Mucosa of stomach (tissue), 1 donor: Measurements from ENCODE around the gene SUPV3L1.
"Not testable (repeated sequence)": the region's sequence is repeated elsewhere in the genome, so short reads cannot be mapped to it uniquely, and the experiment has no call there.

ENCODE experiments used
- H3K27me3 ChIP-seq: one replicate; pipeline ENCODE4 v1.7.0; 2013; ENCODE audit warnings: mild to moderate bottlenecking, low read length; ENCODE audit not compliant: control insufficient read depth, insufficient read depth
- H3K36me3 ChIP-seq: one replicate; pipeline ENCODE4 v1.7.0; 2013; ENCODE audit warnings: low read length; ENCODE audit not compliant: control insufficient read depth, insufficient read depth
- H3K4me1 ChIP-seq: one replicate; pipeline ENCODE4 v1.7.0; 2013; ENCODE audit warnings: mild to moderate bottlenecking, low read length; ENCODE audit not compliant: control insufficient read depth, insufficient read depth
- H3K4me3 ChIP-seq: one replicate; pipeline ENCODE4 v1.7.0; 2013; ENCODE audit warnings: low read length
- H3K9ac ChIP-seq: one replicate; pipeline ENCODE4 v1.7.0; 2013; ENCODE audit warnings: mild to moderate bottlenecking, low read length, moderate library complexity
- H3K9me3 ChIP-seq: one replicate; pipeline ENCODE4 v1.7.0; 2013; ENCODE audit warnings: mild to moderate bottlenecking, low read length, moderate library complexity; ENCODE audit not compliant: control insufficient read depth
- donor health status: Pancreatic carcinoma.

SUPV3L1 gene

GRCh38 chr10:69239816-69240434 is 59.9 kb downstream of the SUPV3L1 start:
- H3K36me3 ChIP-seq = no peaks in the 10 kb centered on the region
- no peaks in the 10 kb centered on the region for H3K9me3 ChIP-seq
- no peak overlapping the region for H3K4me3 ChIP-seq
- no peaks in the 10 kb centered on the region for H3K27me3 ChIP-seq
- no peak overlapping the region for H3K9ac ChIP-seq
- no peaks in the 10 kb centered on the region for H3K4me1 ChIP-seq

GRCh38 chr10:69240455-69240854 is 60.4 kb downstream of the SUPV3L1 start:
- H3K9me3 ChIP-seq = no peaks in the 10 kb centered on the region
- H3K4me1 ChIP-seq = no peaks in the 10 kb centered on the region
- no peaks in the 10 kb centered on the region for H3K27me3 ChIP-seq
- H3K4me3 ChIP-seq = no peak overlapping the region
- no peak overlapping the region for H3K9ac ChIP-seq
- H3K36me3 ChIP-seq = no peaks in the 10 kb centered on the region

DNA sequence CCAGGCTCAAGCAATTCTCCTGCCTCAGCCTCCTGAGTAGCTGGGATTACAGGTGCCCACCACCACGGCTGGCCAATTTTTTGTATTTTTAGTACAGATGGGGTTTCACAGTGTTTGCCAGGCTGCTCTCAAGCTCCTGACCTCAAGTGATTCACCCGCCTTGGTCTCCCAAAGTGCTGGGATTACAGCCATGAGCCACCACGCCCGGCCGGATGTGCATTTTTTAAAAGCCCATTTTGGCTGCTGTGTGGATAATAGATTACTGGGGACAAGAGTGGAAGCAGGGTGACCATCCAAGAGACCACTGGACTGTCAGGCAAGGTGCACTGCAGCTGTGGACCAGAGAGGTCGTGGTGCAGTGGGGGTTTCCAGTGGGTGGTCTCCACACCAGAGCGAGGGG is 61.5 kb downstream of the SUPV3L1 start:
- Histone ChIP-seq H3K36me3 (no peaks in the 10 kb centered on the region), H3K9me3 (no peaks in the 10 kb centered on the region), H3K27me3 (no peaks in the 10 kb centered on the region), H3K4me1 (no peaks in the 10 kb centered on the region), H3K4me3 (no peak overlapping the region), H3K9ac (no peak overlapping the region)

DNA sequence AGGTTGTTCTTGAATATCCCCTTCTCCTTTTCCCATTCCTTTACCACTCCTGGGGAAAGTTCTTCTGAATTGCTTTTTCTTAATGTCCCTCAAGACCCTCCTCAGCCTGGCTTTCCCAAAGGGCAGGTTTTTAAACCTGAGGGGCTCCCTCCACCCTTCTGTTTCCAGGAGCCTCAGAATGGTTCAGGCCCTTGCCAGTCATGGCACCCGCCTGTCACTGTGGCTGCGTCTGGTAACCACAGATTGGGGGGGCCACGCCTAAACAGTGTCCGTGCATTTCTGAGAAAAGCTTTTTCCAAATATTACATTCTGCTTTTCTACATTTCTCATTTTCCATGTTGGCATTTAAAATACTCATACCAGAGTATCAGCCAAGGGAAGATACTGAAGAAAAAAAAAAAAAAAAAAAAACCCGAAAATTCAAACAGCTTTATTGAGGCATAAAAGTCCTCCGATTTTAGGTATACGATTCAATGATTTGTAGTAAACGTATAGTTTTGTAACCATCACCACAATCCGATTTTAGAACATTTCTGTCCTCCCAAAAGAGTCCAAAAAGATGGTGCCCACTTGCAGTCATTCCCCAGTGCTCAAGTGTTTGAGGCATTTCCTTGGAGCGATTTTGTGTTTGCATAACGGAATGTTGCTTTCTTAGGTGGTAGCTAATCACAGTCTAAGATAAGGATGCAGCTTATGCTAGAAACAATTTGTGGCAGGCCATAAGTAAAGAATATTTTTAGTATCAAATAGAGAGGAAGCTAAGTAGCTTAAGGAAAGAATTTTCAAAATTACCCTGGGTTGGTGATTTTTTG is 62.2 kb downstream of the SUPV3L1 start:
- no peaks in the 10 kb centered on the region for H3K9me3 ChIP-seq
- no peak overlapping the region for H3K4me3 ChIP-seq
- H3K36me3 ChIP-seq = no peaks in the 10 kb centered on the region
- H3K27me3 ChIP-seq = no peaks in the 10 kb centered on the region
- H3K4me1 ChIP-seq = no peaks in the 10 kb centered on the region
- H3K9ac ChIP-seq = no peak overlapping the region

DNA sequence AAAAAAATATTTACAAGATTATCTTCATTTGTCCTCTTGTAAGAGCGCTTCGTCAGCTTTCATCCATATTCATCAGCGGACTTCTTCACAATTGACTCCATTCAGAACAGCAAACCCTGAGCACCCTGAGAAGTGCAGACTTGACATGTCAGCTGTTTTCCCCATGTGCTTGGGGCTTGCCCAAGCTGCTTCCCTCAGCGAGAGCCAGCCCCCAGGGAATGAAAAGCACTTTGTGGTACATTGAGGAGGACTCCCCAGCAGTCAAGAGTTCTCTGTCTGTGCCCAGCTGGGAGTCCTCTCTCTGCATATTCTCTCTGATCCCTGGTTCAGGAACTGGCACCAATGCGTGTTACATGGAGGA is 62.8 kb downstream of the SUPV3L1 start:
- H3K36me3 ChIP-seq = no peaks in the 10 kb centered on the region
- no peak overlapping the region for H3K9ac ChIP-seq
- H3K4me1 ChIP-seq = no peaks in the 10 kb centered on the region
- no peaks in the 10 kb centered on the region for H3K9me3 ChIP-seq
- H3K4me3 ChIP-seq = no peak overlapping the region
- H3K27me3 ChIP-seq = no peaks in the 10 kb centered on the region

- Histone ChIP-seq H3K4me3 (no peak overlapping the region), H3K9ac (no peak overlapping the region), H3K9me3 (no peaks in the 10 kb centered on the region), H3K4me1 (no peaks in the 10 kb centered on the region), H3K27me3 (no peaks in the 10 kb centered on the region), H3K36me3 (no peaks in the 10 kb centered on the region)
These were observed 63.8 kb downstream of the SUPV3L1 start for GRCh38 chr10:69243817-69244216.

DNA sequence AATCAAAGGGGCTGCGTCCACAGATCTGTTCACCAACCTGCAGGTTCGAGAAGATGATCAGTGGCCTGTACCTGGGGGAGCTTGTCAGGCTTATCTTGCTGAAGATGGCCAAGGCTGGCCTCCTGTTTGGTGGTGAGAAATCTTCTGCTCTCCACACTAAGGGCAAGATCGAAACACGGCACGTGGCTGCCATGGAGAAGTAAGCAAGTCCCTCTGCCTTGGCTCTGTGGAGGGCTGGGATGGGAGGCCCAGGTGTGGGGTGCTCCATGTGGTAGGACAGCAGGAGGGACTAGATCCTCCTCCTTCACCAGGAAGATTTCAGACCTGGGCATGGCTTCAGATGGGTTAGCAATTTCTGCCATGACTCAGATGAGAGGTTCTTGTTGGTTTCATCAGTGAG is 66.0 kb downstream of the SUPV3L1 start:
- Histone ChIP-seq H3K9ac (no peak overlapping the region), H3K27me3 (no peaks in the 10 kb centered on the region), H3K4me1 (no peaks in the 10 kb centered on the region), H3K4me3 (no peak overlapping the region), H3K9me3 (no peaks in the 10 kb centered on the region), H3K36me3 (no peaks in the 10 kb centered on the region)

DNA sequence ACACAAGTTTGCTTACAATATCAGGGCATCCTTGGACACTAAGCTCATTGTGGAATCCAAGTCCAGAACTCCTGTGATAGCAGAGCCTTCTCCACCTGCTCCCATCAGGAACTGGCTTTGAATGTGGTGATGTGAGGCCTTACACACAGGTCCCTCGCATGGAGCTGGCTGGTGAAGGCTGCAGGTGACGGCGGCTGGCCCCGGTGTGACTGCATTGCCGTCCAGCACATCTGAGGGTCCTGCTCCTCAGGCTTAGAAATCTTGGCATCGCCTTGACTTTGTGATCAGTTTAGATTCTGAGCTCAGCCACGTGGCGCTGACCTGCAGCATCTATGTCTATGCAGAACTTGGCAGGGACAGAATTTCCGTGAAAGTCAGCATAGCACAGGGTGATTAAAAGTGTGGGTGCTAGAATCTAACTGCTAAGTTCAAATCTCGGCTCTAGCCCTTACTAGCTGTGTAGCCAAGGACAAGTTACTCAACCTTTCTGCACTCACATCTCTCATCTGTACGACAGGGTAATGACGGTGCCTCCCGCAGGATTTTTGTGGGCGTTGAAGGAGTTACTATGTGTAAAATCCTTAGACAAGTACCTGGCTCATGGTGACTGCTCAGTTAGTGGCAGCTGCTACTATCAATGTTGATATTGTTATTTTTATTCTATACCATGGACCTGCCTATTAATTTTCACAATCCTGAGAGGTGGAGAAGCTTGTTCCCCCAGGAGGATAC is 66.7 kb downstream of the SUPV3L1 start:
- Histone ChIP-seq H3K9ac (no peak overlapping the region), H3K36me3 (no peaks in the 10 kb centered on the region), H3K27me3 (no peaks in the 10 kb centered on the region), H3K9me3 (no peaks in the 10 kb centered on the region), H3K4me1 (no peaks in the 10 kb centered on the region), H3K4me3 (no peak overlapping the region)

DNA sequence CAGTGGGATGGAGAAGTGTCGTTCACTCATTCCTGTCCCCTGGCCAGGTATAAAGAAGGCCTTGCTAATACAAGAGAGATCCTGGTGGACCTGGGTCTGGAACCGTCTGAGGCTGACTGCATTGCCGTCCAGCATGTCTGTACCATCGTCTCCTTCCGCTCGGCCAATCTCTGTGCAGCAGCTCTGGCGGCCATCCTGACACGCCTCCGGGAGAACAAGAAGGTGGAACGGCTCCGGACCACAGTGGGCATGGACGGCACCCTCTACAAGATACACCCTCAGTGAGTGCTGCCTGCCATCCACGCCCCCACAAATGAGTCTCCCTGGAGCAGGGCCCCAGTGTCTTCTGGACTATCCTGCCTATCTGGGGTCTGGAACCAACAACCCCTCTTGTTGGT is 67.3 kb downstream of the SUPV3L1 start:
- Histone ChIP-seq H3K9ac (no peak overlapping the region), H3K4me1 (no peaks in the 10 kb centered on the region), H3K4me3 (no peak overlapping the region), H3K27me3 (no peaks in the 10 kb centered on the region), H3K36me3 (no peaks in the 10 kb centered on the region), H3K9me3 (no peaks in the 10 kb centered on the region)

- Histone ChIP-seq H3K4me1 (no peaks in the 10 kb centered on the region), H3K36me3 (no peaks in the 10 kb centered on the region), H3K9ac (no peak overlapping the region), H3K9me3 (no peaks in the 10 kb centered on the region), H3K27me3 (no peaks in the 10 kb centered on the region), H3K4me3 (no peak overlapping the region)
These were observed 68.2 kb downstream of the SUPV3L1 start for GRCh38 chr10:69248117-69248730.

- H3K4me3 ChIP-seq = no peak overlapping the region
- no peaks in the 10 kb centered on the region for H3K27me3 ChIP-seq
- H3K9ac ChIP-seq = no peak overlapping the region
- H3K9me3 ChIP-seq = no peaks in the 10 kb centered on the region
- no peaks in the 10 kb centered on the region for H3K36me3 ChIP-seq
- H3K4me1 ChIP-seq = no peaks in the 10 kb centered on the region
These were observed 70.0 kb downstream of the SUPV3L1 start for GRCh38 chr10:69250041-69250440.

- not testable (repeated sequence) for H3K9ac ChIP-seq, H3K4me1 ChIP-seq, H3K9me3 ChIP-seq, H3K27me3 ChIP-seq, H3K36me3 ChIP-seq, H3K4me3 ChIP-seq
These were observed 71.4 kb downstream of the SUPV3L1 start for GRCh38 chr10:69251417-69251816.
